ENCODE data around the gene OR5A1. TPM values are rescaled to one million over a fixed set of nuclear protein-coding genes. Genes with fewer than 3 reads are reported as not detected.

Gene OR5A1
- total RNA-seq, 4 donors from 2014 or later, result 0.04 TPM; not detected in 3

DNA sequence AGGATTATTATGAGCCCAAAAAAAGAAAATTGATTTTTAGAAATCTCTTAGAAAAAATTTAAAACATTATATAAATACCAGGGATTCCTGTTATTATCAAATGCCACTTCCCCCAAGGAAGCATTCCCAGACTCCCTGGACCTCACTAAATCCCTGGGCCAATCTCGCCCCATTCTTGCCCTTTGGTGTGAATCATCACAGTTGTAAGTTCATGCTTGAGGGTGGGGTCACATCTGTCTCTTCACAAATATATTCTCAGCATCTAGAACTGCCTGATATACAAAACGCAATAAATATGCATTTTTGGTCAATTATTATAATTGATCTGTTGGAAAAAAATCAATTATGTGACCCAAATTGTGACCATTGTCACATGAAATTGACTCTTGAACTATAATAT lies 12.2 kb downstream of the OR5A1 start:
- 81% methylated on average over 2 of the region's 2 CpGs for WGBS
- no peaks in the 10 kb centered on the region for H3K4me1 ChIP-seq
- H3K27me3 ChIP-seq, result no peaks in the 10 kb centered on the region
- TF ChIP-seq EP300 (IDR thresholded peaks at IDR 0.05) (no peak), POLR2A (IDR thresholded peaks at IDR 0.05) (no peak), POLR2AphosphoS5 (IDR thresholded peaks at IDR 0.05) (no peak)
- TF ChIP-seq, protein P1, sequence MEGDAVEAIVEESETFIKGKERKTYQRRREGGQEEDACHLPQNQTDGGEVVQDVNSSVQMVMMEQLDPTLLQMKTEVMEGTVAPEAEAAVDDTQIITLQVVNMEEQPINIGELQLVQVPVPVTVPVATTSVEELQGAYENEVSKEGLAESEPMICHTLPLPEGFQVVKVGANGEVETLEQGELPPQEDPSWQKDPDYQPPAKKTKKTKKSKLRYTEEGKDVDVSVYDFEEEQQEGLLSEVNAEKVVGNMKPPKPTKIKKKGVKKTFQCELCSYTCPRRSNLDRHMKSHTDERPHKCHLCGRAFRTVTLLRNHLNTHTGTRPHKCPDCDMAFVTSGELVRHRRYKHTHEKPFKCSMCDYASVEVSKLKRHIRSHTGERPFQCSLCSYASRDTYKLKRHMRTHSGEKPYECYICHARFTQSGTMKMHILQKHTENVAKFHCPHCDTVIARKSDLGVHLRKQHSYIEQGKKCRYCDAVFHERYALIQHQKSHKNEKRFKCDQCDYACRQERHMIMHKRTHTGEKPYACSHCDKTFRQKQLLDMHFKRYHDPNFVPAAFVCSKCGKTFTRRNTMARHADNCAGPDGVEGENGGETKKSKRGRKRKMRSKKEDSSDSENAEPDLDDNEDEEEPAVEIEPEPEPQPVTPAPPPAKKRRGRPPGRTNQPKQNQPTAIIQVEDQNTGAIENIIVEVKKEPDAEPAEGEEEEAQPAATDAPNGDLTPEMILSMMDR (IDR thresholded peaks at IDR 0.05), result no peak
- no peaks in the 10 kb centered on the region for H3K36me3 ChIP-seq
- peaks cover 3% of the 10 kb centered on the region for H3K9me3 ChIP-seq
- no peak for DNase-seq (ENCODE audit: low spot score in 2 of 2)
- H3K27ac ChIP-seq, result no peak overlapping the region
- H3K4me3 ChIP-seq, result no peak overlapping the region

DNA sequence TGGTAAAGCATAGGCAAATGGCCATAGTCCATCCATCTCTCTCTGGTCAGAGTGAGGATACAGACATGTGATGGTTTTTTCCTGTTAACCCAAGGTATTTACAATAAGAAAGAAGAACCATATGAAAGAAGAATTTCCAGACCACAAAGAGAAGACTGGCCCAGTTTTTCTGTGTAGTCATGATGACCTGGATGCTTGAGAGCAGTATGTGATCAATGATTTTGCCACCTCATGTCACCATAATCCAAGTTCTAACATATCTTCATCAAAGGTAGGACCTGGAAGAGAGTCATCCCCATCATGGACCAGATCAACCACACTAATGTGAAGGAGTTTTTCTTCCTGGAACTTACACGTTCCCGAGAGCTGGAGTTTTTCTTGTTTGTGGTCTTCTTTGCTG lies 20.4 kb downstream of the OR5A1 start, which contains the start of gene OR4D6:
Gene OR4D6, plus strand, starts transcription at position 301 of the 400 bp plus-strand sequence. Its CDS starts 0 bp downstream, at position 301.
- H3K27me3 ChIP-seq, result no peaks in the 10 kb centered on the region
- TF ChIP-seq EP300 (IDR thresholded peaks at IDR 0.05), result no peak
- no peak within 1 kb of the TSS for H3K4me3 ChIP-seq
- no peaks in the 10 kb centered on the region for H3K4me1 ChIP-seq
- H3K36me3 ChIP-seq, result no peaks in the 10 kb centered on the region
- H3K9me3 ChIP-seq, result no peaks in the 10 kb centered on the region
- 87% methylated on average over 2 of the region's 2 CpGs for WGBS
- DNase-seq (ENCODE audit: low spot score in 2 of 2), result no peak
- H3K27ac ChIP-seq, result no peak within 1 kb of the TSS

DNA sequence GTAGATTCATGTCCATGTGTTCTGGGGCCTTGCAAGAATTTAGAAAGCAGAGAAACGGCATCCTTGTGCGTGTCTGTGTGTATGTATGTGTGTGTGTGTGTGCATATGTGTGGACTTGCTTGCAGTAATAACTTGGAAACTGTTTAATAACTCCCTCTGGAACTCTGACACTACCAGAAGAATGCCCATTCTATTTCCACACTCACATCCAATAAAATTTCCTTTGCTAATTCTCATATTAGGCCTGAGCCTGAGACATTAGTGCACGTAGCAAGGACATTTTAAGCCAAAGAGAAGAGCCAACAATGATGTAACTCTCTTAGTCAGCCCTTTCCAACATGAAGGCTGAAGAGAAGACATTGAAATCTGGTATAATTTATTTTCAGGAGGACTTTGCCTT lies 23.6 kb downstream of the OR5A1 start:
- TF ChIP-seq EP300 (IDR thresholded peaks at IDR 0.05) (no peak), POLR2AphosphoS5 (IDR thresholded peaks at IDR 0.05) (no peak), POLR2A (IDR thresholded peaks at IDR 0.05) (no peak)
- TF ChIP-seq, protein P1 (IDR thresholded peaks at IDR 0.05), result no peak
- WGBS, result 69% methylated on average over 3 of the region's 3 CpGs
- H3K4me3 ChIP-seq, result no peak overlapping the region
- H3K9me3 ChIP-seq, result no peaks in the 10 kb centered on the region
- H3K27me3 ChIP-seq, result no peaks in the 10 kb centered on the region
- no peaks in the 10 kb centered on the region for H3K4me1 ChIP-seq
- H3K27ac ChIP-seq, result no peak overlapping the region
- no peaks in the 10 kb centered on the region for H3K36me3 ChIP-seq
- no peak for DNase-seq (ENCODE audit: low spot score in 2 of 2)

DNA sequence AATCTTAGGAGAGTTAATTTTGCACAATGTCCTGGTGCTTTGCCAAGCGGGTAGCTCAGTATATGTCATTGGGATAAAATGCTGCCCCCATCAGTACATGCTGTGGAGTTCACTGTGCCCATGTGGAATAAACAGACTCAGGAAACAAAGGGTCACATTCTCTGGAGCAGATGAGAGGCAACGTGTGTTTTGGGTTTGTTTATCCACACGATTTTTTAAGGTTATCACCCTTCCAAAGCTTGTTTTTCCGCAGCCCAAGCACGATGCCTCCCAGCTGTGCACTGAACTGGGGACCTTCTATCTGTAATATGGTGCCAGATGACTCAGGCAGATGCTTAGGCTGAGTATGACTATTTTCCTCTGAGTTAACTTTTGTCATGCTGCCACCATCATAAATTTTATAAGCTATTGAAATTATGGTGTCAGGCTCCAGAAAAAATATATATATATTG lies 26.9 kb downstream of the OR5A1 start:
- no peak for DNase-seq (ENCODE audit: low spot score in 2 of 2)
- WGBS, result 50% methylated on average over 5 of the region's 5 CpGs
- no peak overlapping the region for H3K4me3 ChIP-seq
- no peaks in the 10 kb centered on the region for H3K4me1 ChIP-seq
- H3K27me3 ChIP-seq, result no peaks in the 10 kb centered on the region
- H3K27ac ChIP-seq, result no peak overlapping the region
- H3K36me3 ChIP-seq, result no peaks in the 10 kb centered on the region
- H3K9me3 ChIP-seq, result no peaks in the 10 kb centered on the region
- TF ChIP-seq POLR2AphosphoS5 (IDR thresholded peaks at IDR 0.05), result no peak
- TF ChIP-seq POLR2A (IDR thresholded peaks at IDR 0.05), result no peak
- TF ChIP-seq, protein P1 (IDR thresholded peaks at IDR 0.05), result no peak
- no peak for TF ChIP-seq EP300 (IDR thresholded peaks at IDR 0.05)

DNA sequence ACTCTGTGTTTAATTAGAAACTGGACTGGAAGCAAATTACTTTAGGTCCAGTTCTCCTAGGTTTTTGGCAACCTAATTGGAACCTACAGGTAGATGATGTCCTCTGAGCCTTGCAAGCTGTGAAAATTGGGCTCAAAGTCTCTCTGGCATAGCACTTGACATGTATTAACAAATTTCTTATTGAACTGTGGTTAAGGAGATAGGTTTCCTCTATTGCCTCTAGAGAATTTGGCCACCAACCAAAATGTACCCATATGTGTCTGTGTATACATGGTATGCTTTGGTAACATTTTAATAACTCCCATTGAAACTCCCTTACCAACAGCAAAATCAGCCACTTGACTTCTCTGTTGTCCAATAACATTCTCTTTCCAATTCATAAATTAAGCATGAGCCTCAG lies 36.7 kb downstream of the OR5A1 start, which contains the start of gene OR4D10:
Gene OR4D10, plus strand, starts transcription at position 301 of the 400 bp plus-strand sequence. CDS start 4,115 bp downstream, outside the sequence.
- TF ChIP-seq POLR2A (IDR thresholded peaks at IDR 0.05), result no peak
- TF ChIP-seq POLR2AphosphoS5 (IDR thresholded peaks at IDR 0.05), result no peak
- TF ChIP-seq, protein P1 (IDR thresholded peaks at IDR 0.05), result no peak
- no peak for TF ChIP-seq EP300 (IDR thresholded peaks at IDR 0.05)
- Histone ChIP-seq H3K4me1 (no peaks in the 10 kb centered on the region), H3K27me3 (no peaks in the 10 kb centered on the region), H3K27ac (no peak within 1 kb of the TSS), H3K4me3 (no peak within 1 kb of the TSS), H3K36me3 (no peaks in the 10 kb centered on the region), H3K9me3 (no peaks in the 10 kb centered on the region)
- no peak for DNase-seq (ENCODE audit: low spot score in 2 of 2)

DNA sequence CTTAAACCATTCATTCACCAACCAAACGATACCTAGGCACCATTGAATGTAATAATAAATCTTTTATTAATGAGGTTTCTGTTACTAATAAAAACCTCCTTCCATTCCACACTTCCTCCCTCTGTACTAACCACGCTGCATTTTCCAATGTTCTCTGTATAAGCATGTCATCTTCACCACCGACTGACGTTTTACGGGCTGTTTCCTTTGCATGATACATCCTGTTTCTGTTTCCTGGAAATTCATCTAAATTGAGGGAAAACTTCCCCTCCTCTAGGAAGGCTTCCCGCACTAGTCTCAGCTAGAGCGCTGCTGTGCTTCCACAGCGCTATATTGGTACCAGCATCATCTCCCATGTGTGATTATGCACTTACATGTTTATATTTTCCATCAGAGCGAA lies 38.9 kb downstream of the OR5A1 start:
- 63% methylated on average over 9 of the region's 9 CpGs for WGBS
- H3K27ac ChIP-seq, result no peak overlapping the region

More for the DNA sequence above, 38.9 kb downstream of the OR5A1 start:
- TF ChIP-seq POLR2A (IDR thresholded peaks at IDR 0.05), result no peak
- no peak for TF ChIP-seq EP300 (IDR thresholded peaks at IDR 0.05)
- TF ChIP-seq POLR2AphosphoS5 (IDR thresholded peaks at IDR 0.05), result no peak
- TF ChIP-seq, protein P1 (IDR thresholded peaks at IDR 0.05), result no peak
- no peak for DNase-seq (ENCODE audit: low spot score in 2 of 2)
- no peak overlapping the region for H3K4me3 ChIP-seq
- no peaks in the 10 kb centered on the region for H3K27me3 ChIP-seq
- H3K9me3 ChIP-seq, result no peaks in the 10 kb centered on the region
- no peaks in the 10 kb centered on the region for H3K4me1 ChIP-seq
- no peaks in the 10 kb centered on the region for H3K36me3 ChIP-seq
